Measurements from ENCODE around the gene ADAMTSL2. TPM values are rescaled to one million over a fixed set of nuclear protein-coding genes. Genes with fewer than 3 reads are reported as not detected.

Gene ADAMTSL2
- total and polyA plus RNA-seq, 2 donors (not counting 1 experiment from before 2014, with no cell fraction given), result under 0.01 to 0.09 TPM

GRCh38 chr9:133576031-133576874 is 41.7 kb downstream of the ADAMTSL2 start:
- H3K36me3 ChIP-seq (ENCODE audit: control insufficient read depth, insufficient read depth, low read length), result no peaks in the 10 kb centered on the region
- no peaks in the 10 kb centered on the region for H3K4me1 ChIP-seq (ENCODE audit: control insufficient read depth, extremely low read depth, insufficient read depth, low read length)
- DNase-seq (ENCODE audit: low read depth in 2 of 2), result no peak
- H4K20me1 ChIP-seq (ENCODE audit: control insufficient read depth, extremely low read depth, insufficient read depth, low read length), result no peaks in the 10 kb centered on the region
- H3K79me2 ChIP-seq (ENCODE audit: control insufficient read depth, insufficient read depth, low read length), result no peaks in the 10 kb centered on the region
- no peak overlapping the region for H3K9ac ChIP-seq (ENCODE audit: insufficient read depth, low read length)
- H3K27ac ChIP-seq (ENCODE audit: insufficient read depth, low read length), result no peak overlapping the region
- H3K4me3 ChIP-seq (replicated peaks in 1 of 4; ENCODE audit: control extremely low read depth in 1 of 4, insufficient read depth in 1 of 4, low read depth in 3 of 4, low read length in 4 of 4), result no peak overlapping the region
- H3K27me3 ChIP-seq (ENCODE audit: control insufficient read depth, insufficient read depth, low read length), result peaks cover 3% of the 10 kb centered on the region
- TF ChIP-seq CTCF (conservative IDR thresholded peaks at IDR 0.05 in 1 of 2, IDR thresholded peaks at IDR 0.05 in 1 of 2; ENCODE audit: low read depth in 1 of 2, low read length in 2 of 2) (no peak), EZH2 (IDR thresholded peaks at IDR 0.05; ENCODE audit: low read length, missing control alignments) (no peak)
- no peak overlapping the region for H3K4me2 ChIP-seq (ENCODE audit: extremely low read depth, insufficient read depth, low read length)
- H3K9me3 ChIP-seq (ENCODE audit: control insufficient read depth, insufficient read depth, low read depth, low read length), result no peaks in the 10 kb centered on the region
- H2AFZ ChIP-seq (ENCODE audit: low read length), result no peak overlapping the region

- Histone ChIP-seq H3K4me1 (ENCODE audit: control insufficient read depth, extremely low read depth, insufficient read depth, low read length) (no peaks in the 10 kb centered on the region), H3K27me3 (ENCODE audit: control insufficient read depth, insufficient read depth, low read length) (peaks cover 6% of the 10 kb centered on the region), H3K9ac (ENCODE audit: insufficient read depth, low read length) (no peak overlapping the region), H3K27ac (ENCODE audit: insufficient read depth, low read length) (no peak overlapping the region), H3K4me2 (ENCODE audit: extremely low read depth, insufficient read depth, low read length) (no peak overlapping the region), H3K79me2 (ENCODE audit: control insufficient read depth, insufficient read depth, low read length) (no peaks in the 10 kb centered on the region), H3K36me3 (ENCODE audit: control insufficient read depth, insufficient read depth, low read length) (no peaks in the 10 kb centered on the region), H4K20me1 (ENCODE audit: control insufficient read depth, extremely low read depth, insufficient read depth, low read length) (no peaks in the 10 kb centered on the region), H2AFZ (ENCODE audit: low read length) (peak overlapping the region; percentile 30), H3K4me3 (replicated peaks in 1 of 4; ENCODE audit: control extremely low read depth in 1 of 4, insufficient read depth in 1 of 4, low read depth in 3 of 4, low read length in 4 of 4) (no peak overlapping the region), H3K9me3 (ENCODE audit: control insufficient read depth, insufficient read depth, low read depth, low read length) (no peaks in the 10 kb centered on the region)
- TF ChIP-seq EZH2 (IDR thresholded peaks at IDR 0.05; ENCODE audit: low read length, missing control alignments) (no peak), CTCF (conservative IDR thresholded peaks at IDR 0.05 in 1 of 2, IDR thresholded peaks at IDR 0.05 in 1 of 2; ENCODE audit: low read depth in 1 of 2, low read length in 2 of 2) (no peak)
- DNase-seq (ENCODE audit: low read depth in 2 of 2), result no peak
Observed at GRCh38 chr9:133576875-133577736, 42.6 kb downstream of the ADAMTSL2 start.

- no peak for TF ChIP-seq CTCF (conservative IDR thresholded peaks at IDR 0.05 in 1 of 2, IDR thresholded peaks at IDR 0.05 in 1 of 2; ENCODE audit: low read depth in 1 of 2, low read length in 2 of 2)
- TF ChIP-seq EZH2 (IDR thresholded peaks at IDR 0.05; ENCODE audit: low read length, missing control alignments), result no peak
- Histone ChIP-seq H3K9me3 (ENCODE audit: control insufficient read depth, insufficient read depth, low read depth, low read length) (no peaks in the 10 kb centered on the region), H3K4me3 (replicated peaks in 1 of 4; ENCODE audit: control extremely low read depth in 1 of 4, insufficient read depth in 1 of 4, low read depth in 3 of 4, low read length in 4 of 4) (no peak overlapping the region), H3K9ac (ENCODE audit: insufficient read depth, low read length) (no peak overlapping the region), H2AFZ (ENCODE audit: low read length) (no peak overlapping the region), H4K20me1 (ENCODE audit: control insufficient read depth, extremely low read depth, insufficient read depth, low read length) (no peaks in the 10 kb centered on the region), H3K79me2 (ENCODE audit: control insufficient read depth, insufficient read depth, low read length) (no peaks in the 10 kb centered on the region), H3K4me1 (ENCODE audit: control insufficient read depth, extremely low read depth, insufficient read depth, low read length) (no peaks in the 10 kb centered on the region), H3K36me3 (ENCODE audit: control insufficient read depth, insufficient read depth, low read length) (no peaks in the 10 kb centered on the region), H3K4me2 (ENCODE audit: extremely low read depth, insufficient read depth, low read length) (no peak overlapping the region), H3K27ac (ENCODE audit: insufficient read depth, low read length) (no peak overlapping the region), H3K27me3 (ENCODE audit: control insufficient read depth, insufficient read depth, low read length) (peaks cover 6% of the 10 kb centered on the region)
- no peak for DNase-seq (ENCODE audit: low read depth in 2 of 2)
Observed at GRCh38 chr9:133577737-133578112, 43.2 kb downstream of the ADAMTSL2 start.
